NCI-H526 (cell line): Measurements from ENCODE around the gene S100A3.
"Not testable (repeated sequence)": the region's sequence is repeated elsewhere in the genome, so short reads cannot be mapped to it uniquely, and the experiment has no call there.

ENCODE experiments used
- DNase-seq, 2 experiments: peaks; one replicate each; lab custom pipeline; 2025; lab: John Stamatoyannopoulos, UW

The S100A3 gene

DNA sequence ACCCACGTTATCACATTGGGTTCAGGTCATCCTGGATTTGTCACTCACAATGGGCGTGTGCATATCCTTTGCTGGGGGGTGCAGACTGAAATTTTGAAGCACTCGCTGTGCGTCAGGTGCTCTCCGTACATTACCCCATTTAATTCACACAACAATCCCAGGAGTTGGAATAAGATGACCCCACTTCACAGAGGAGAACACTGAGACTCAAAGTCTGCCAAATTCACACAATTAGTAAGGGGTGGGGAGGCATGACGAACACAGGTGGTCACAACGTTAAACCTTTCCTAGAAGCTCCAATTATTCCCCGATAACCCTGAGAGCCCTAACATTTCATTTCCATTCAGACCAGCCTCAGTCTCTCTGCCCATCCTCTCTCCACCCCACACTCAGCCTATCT is 20.4 kb upstream of the S100A3 start:
- DNase-seq, result no peak

DNA sequence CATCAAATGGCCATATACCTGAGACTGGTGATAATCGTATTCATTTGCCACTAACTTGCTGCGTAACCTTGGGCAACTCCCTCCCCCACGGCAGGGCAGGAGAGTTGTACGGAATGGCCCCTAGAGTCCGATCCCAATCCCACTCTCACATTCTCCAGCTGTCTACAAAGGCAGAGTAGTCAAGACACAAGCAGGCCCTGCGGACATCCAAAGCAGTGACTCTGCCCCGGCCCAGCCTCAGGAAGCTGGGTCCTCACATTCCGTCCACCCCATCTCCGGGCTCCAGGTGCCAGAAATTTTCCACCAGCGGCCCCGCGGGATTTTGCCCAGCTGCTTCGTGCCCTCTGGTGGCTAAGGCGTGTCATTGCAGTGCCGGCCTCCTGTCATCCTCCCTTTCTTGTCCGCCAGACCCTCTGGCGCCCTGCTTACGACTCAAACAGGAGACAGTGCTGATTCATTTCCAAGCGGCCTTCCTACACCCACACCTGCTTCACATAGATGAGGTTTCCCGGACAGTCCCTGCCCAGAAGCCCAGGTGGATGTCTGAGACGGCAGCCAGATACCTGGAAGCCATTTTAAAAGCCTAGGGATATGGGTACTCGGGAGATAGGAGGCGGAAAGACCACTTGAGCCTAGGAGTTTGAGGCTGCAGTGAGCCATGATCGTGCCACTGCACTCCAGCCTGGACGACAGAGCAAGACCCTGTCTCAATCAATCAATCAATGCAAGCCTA is 19.5 kb upstream of the S100A3 start:
- peak; percentile 97 to 99 for DNase-seq

DNA sequence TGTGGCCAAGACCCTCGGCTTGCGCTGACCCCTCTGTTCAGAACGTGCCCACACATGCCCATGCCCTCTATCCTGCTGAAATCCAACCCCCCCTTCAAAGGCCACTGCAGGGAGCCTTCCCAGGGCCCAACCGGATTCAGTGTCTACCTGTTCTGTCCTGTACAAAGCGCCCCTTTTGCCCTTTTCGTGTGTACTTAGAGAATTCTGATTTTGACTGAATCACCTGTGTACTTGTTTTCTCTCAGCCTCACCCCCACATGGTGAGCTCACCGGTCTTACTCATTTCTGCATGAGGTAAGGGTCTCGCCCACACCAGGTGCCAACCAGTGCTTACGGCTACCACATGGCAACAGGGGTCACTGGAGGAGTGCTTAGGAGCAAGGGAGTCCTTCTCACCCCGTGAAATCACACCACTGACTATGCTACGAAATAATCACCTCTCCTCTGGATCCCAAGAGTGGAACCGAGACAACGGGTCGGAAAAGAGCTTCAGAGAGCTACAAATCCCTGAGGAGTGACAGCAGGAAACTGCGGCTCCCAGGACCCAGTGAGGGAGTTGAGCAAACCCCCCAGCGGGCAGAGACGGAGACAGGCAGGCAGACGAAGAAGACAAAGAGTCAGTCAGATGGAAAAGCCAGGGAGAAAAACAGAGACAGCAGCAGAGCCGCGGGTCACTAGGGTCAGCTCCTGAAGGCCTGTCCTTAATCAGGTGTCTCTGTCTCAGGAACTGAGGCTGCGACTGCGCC is 18.7 kb upstream of the S100A3 start:
- DNase-seq, result no peak

DNA sequence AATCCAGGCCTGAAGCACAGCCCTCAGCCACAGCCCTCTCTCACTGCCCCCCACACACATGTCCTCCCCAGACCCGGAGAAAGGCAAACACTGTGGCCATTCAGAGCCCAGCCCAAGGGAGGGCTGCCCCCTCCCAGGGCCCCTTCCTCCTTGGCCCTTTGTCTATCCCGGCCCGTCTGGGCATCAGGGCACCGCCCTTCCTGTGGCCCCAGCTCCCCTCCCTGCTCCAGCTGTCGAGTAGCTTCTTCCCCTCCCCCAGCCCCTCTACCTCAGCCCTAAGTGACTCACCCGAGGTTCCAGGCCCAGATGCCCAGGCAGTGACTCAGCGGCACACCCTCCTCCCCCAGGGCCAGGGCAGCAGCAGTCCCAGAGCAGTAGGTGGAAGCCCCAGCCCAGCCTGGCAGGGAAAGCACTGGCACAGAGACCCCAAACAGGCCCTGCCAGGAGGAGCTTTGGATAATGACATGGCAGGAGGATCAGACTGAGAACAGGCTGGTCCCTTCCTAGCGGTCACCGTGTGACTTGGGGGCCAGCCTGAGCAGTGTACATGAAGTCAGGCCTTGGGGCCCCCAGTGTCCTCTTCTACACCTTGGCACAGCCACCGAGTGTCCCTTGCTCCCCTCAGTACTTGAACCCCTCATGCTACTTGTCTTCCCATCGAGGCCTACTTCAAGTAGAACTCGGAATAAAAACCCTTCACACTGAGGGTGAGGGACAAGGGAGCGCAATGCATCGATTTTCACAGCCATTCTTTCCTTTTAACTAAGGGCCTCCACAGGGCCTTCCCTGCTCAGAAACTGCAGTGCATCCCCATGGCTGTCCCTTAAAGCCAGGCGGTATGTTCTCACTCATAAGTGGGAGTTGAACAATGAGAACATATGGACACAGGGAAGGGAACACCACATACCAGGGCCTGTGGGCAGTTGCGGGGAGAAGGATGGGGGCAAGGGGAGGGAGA is 17.6 kb upstream of the S100A3 start:
- peak in 1 of 2 experiments; percentile 65 for DNase-seq

DNA sequence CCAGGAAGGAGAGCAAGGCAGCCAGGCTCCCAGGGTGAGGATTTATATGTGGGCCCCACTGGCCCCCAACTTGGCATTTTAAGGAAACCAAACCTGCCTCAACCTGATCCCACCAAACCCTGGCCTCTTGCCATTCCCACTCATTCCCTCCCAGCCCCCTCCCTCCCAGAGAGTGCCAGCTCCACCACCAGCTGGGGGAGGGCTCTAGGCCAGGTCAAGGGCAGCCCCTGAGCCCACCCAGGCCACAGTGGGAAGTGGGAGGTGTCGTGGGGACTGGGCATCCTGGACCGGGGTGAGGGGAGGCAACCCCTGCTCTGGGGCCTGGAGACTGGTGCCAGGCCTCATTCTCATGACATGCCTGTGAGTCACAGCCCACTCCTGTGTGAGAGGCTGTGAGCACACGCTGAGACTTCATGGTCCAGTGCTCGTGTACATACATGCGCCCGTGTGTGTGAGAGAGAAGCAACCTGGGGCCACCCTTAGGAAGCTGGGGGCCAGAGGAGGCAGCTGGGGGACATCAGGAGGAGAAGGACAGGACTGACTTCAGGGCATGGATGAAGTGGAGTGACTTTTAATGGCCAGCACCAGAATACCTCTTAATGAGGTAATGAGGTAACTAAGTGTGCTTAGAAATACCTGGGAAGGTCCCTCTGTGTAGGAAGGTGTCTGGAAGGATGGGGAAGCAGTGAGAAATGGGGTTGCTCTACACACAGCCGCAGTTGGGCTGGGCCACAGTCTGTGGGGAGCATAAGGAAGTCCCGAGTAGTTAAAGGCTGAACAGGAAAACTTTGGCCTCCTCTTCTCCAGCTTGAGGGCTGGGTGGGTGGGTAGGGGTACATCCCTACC is 16.7 kb upstream of the S100A3 start, which contains the start of gene S100A2:
S100A2 (minus strand) TSS at position 316 of the 846 bp plus-strand sequence. CDS start 1,967 bp downstream, outside the sequence.
- peak in 1 of 2 experiments; percentile 64 for DNase-seq

DNA sequence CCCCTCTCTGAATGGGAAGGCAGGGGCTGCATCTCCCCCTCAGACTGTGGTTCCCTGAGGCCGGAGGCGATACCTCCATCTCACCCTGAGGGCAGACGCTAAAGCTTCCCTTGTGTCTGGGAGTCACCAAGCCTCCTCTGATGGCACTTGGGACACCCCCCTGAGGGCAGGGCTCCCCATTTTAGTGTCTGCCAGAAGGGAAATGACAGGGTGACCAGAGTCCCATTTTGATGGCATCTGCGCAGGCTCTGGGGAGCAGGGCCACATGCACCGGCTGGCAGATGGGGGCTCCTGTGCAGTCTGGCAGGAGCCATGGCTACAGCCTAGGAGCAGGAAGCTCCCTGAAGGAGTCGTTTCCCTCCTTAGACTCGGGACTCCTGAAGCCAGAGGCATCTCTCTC is 14.9 kb upstream of the S100A3 start:
- DNase-seq, result no peak

DNA sequence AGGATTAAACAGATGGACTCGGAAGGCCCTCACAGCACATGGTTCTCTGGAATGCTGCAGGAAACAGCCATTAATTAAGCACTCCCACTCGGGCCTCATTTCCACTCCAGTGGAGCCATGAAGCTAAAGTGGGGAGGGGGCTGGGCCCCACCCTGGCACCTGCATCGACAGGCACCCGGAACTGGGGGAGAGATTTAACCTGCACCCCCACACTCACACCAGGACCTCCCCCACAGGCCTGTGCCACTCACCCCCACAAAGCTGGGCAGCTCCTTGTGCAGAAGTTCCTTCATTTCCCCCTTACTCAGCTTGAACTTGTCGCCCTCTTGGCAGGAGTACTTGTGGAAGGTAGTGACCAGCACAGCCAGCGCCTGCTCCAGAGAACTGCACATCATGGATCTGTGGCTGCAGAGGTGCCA is 14.4 kb upstream of the S100A3 start:
- no peak for DNase-seq

DNA sequence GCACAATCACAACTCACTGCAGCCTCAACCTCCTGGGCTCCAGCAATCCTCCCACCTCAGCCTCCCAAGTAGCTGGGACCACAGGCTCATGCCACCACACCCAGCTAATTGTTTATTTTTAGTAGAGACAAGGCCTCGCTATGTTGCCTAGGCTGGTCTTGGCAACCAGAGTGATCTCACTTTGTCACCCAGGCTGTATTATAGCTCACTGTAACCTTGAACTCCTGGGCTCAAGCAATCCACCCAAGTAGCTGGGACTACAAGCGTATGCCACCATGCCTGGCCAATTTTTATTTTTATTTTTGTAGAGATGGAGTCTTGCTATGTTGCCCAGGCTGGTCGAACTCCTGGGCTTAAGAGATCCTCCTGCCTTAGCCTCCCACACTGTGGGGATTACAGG is 13.0 kb upstream of the S100A3 start:
- not testable (repeated sequence) for DNase-seq

DNA sequence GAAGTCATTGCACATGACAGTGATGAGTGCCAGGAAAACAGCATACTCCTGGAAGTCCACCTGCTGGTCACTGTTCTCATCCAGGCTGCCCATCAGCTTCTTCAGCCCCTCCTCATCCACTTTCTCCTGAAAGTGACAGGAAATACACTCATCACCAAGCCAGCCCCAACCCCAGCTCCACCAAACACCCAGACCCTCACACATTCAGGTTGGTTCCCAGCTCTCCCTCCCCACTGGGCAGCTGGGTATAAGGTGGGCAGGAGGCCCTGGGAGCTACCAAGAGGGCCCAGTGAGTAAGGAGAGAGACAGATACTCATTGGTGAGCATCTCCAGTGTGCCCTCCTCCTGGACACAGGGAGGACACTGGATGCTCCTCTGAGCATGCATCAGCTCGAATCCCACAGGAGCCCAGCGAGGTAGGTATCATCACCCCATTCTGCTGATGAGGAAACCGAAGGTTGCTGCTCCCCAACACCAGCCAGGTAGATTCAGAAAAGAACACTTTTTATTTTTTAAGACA is 12.5 kb upstream of the S100A3 start:
- no peak for DNase-seq

DNA sequence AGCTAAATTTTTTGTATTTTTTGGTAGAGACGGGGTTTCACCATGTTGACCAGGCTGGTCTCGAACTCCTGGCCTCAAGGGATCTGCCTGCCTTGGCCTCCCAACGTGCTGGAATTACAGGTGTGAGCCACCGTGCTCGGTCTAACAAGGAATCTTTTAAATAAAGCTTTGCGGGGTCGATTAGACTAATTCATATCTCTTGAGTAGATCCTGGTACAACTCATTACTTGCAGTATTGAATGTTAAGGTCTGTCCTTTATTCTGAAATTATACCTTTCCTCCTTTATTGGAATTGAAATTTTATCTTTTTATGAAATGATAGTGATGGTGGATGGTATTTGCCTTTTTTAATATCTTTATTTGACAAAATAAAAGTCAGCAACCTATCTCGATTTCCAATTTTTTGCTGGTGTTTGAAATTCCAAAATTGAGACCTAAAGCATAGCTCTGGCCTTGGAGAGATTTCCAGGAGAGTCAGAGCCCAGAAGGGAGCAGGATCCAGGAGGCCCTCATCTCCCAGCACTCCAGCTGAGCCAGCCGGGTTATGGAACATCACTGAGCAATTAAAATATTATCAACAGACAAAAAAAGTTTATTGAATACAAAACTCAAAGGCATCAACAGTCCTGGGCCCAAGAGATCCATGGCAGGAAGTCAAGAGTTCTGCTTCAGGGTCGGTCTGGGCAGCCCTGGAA is 11.9 kb upstream of the S100A3 start:
- no peak for DNase-seq

DNA sequence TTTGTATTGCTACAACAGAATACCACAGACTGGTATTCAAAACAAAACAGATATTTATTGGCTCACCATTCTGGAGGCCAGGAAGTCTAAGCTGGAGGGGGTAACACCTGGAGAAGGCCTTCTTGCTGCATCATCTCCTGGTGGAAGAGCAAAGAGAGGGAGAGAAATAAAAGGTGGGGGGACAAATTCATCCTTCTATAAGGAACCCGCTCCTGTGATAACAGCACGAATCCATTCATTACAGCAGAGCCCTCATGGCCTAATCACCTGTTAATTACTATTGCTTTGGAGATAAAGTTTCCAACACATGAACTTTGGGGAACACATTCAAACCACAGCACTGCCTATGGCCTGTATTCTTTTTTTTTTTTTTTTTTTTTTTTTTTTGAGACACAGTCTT is 11.2 kb upstream of the S100A3 start:
- no peak for DNase-seq

DNA sequence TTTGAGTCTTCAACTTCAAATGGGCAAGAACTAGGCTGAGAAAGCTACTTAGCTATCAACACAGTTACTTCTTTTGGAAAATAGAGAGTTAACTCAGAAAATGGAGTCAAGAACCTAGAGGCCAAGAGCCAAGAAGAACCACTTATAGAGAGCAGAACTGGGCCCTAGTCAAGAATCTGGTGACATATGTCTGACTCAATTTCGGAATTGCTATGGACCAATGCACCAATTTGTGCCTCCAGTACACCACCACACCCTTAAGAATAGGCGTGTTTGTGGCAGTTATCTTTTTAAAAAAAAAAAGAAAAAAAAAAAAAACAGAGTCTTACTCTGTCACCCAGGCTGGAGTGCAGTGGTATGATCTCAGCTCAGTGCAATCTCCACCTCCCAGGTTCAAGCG is 8.8 kb upstream of the S100A3 start:
- DNase-seq, result no peak

DNA sequence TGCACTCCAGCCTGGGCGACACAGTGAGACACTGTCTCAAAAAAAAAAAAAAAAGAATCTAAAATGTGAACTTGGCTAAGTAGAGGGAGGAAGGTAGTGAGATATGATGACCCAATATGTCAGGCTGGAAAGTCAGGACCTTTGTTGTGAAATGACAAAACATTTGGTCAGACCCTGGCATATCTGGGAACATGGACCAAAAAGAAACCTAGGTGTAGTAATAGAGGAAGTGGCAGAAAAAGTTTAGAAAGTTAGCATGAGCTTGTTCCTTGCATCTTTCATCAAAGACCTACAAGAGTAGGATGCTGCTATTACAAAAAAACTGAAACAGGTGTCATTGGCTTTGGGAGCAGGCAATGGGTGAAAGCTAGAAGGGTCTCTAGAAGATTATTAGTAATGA is 7.3 kb upstream of the S100A3 start:
- DNase-seq, result no peak

DNA sequence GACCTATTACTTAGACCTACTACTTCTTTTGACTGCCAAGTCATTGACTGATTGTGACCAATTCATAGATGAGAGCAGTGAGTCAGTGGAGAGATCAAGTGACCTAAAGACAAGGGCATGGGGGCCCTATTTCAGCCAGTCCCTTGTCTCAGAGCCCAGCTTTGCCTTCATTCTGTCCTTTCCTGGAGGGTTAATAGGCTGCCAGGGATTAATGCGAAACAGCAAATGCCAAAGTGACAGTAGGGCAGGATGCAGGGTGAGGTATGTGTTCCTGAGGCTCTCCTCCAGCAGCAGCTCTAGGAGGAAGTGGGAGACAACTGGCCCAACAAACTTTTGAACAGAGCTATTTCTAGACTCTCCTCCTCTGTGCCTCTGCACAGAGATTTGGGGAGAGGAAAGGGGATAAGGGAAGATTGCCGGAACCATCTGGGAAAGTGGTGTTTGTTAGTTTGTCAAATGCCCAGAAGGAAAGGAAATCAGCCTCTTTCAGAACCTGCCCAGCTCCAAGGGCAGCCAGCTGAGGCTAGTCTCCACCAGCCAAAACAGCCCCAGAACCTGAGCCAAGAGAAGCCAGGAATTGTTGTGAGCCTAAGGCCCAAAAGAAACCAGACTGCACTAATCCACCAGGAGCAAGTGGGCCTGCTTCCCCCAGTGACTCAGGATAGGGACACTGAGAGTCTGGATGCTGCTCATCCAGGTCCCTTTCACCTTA is 4.9 kb upstream of the S100A3 start:
- DNase-seq, result no peak

DNA sequence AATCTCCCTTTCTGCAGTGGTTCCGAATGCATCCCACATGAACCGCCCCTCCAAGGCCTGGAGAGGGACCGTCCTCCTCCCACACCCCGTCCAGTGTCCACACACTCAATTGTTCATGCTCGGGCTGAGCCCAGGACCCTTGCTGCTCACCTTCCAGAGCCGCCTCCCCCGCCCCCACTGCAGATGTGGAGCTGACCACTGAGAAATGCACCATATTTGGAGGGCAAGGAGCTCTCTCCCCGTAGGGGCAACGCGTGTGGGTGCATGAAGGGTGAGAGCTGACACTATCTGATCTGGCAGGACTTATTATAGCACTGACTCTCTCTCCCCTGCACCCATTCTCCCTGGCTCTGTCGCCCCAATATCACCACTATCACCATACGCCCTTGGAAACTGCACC is 4.0 kb upstream of the S100A3 start:
- DNase-seq, result no peak

DNA sequence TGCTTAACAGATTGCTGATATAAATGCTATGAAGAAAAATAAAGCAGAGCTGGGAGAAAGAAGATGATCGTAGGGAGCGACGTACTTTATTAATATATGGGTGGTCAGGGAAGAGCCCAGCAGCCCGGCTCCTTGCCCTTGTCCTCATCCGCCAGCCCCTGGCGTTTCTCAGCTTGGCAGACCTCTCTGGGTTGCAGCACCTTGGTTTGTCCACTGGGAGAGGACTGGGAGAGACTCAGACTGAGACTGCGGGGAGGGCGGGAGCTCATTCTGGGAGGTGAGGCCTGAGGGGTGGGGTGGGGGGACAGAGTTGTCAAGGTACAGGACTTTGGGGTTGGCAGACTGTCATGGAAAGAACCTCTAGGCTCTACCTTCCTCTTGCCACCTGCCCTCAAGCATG is 3.3 kb upstream of the S100A3 start:
- no peak for DNase-seq

DNA sequence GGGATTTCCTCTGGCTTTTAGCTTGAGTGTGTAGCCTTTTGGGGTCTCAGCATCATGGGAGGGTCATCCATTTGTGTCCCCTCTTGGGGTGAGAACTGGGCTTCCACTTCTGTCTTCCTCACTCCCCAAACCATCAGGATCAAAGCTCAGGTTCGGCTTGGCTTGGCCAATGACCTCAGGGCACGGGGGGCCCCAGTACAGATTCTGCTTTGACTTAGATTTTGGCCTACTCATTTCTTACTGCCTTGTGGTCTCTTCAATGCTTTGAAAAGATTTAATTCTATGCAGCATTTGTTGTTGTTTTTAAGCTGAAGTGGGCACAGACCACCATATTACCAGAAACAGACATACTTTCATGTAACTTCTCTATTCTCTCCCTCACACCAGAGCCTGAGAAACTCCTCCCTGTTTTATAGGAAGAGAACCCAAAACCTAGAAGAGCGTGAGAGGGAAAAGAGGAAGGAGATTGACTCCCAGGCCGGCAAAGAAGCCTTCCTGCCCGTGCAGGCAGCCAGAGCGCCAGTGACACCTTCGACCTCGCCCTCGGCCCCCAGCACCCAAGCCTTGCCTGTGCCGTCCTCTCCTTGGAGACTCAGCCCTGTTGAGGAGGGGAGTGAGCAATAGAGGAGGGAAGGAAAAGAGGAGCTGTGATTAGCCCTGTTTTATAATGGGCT is 1.9 kb upstream of the S100A3 start:
- DNase-seq, result no peak

DNA sequence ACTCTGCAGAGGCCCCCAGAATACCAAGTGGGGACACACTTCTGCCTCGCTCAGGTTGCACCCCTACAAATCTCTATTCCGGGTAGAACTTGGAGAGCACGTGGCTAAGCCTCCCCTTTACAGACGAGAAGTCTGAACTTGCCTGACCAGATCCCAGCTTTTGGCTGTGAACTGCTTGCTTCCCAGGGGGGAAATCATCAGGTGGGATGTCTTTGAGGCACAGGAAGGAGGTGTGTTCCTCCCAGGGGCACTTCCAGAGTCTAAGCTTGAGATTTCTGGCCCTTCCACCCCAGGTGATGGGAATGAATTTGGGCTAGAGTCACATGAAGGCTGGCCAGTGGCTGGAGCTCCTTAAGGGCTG is 1.3 kb upstream of the S100A3 start:
- DNase-seq, result no peak

DNA sequence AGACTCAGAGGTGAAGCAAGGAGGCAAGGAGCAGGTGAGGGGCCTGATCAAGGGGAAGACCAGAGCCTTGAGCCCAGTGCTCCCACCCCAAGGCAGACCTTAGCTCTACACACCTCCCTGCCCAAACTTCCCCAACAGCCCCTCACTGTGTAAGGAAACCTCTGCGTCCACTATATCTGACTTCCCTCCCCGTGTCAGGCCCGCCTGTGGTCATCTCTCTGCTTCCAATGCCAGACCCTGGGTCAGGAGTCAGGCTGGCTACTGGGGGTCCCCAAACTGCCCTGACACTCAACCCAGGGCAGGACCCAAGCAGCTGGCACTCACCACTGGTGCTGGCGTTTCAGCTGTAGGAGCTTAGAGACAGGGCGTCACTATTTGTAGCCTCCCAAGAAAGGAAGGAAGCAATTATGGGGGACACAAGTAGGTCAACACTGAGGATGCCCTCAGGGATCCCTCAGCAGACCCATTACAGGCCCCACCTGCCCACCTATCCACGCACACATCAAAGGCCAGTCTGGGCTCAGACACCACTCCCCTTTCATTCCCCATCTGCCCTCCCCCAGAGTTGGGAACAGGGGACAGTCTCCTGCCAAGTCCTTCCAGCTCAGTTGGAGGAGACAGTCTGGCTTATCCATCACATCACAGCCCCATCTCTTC is 811 bp upstream of the S100A3 start:
- DNase-seq, result no peak
